Measurements from ENCODE around the gene CCDC144A.
"Not testable (repeated sequence)": the region's sequence is repeated elsewhere in the genome, so short reads cannot be mapped to it uniquely, and the experiment has no call there.

Gene CCDC144A

DNA sequence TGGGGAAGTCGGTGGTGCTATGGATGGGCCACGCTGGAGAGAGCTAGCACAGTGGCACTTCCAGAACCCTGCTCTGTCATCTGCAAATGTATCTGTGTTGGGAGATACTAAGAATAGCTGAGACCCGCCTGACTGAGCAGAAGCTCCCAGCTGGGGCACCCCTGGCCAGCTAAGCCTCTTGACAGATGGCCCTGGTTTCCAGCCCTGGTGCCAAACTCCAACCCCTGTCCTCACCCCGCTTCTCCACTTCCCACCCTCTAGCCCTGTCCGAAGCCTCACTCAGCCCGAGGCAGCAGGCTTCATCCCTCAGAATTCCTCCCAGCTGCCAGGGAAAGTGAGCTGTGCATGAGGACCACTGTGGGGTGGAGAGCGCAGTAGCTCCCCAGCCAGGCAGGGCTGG lies 124.4 kb downstream of the CCDC144A start:
- no peaks in the 10 kb centered on the region for H3F3A ChIP-seq (ENCODE audit: insufficient read depth, low read length)
- H3K36me3 ChIP-seq (replicated peaks; ENCODE audit: insufficient read depth, low read length) = no peaks in the 10 kb centered on the region
- no peak overlapping the region for H3K4me2 ChIP-seq (ENCODE audit: low read depth, low read length)
- H3K27ac ChIP-seq (ENCODE audit: low read length) = no peak overlapping the region
- no peaks in the 10 kb centered on the region for H4K20me1 ChIP-seq (ENCODE audit: insufficient read depth, low read length)
- no peak overlapping the region for H2AFZ ChIP-seq (ENCODE audit: low read length)
- H3K4me3 ChIP-seq (ENCODE audit: low read length) = no peak overlapping the region
- TF ChIP-seq EZH2phosphoT487 (IDR thresholded peaks at IDR 0.05; ENCODE audit: low read length) (no peak), EZH2 (optimal IDR thresholded peaks at IDR 0.05; ENCODE audit: low read depth, low read length) (no peak)
- TF ChIP-seq, protein P1, sequence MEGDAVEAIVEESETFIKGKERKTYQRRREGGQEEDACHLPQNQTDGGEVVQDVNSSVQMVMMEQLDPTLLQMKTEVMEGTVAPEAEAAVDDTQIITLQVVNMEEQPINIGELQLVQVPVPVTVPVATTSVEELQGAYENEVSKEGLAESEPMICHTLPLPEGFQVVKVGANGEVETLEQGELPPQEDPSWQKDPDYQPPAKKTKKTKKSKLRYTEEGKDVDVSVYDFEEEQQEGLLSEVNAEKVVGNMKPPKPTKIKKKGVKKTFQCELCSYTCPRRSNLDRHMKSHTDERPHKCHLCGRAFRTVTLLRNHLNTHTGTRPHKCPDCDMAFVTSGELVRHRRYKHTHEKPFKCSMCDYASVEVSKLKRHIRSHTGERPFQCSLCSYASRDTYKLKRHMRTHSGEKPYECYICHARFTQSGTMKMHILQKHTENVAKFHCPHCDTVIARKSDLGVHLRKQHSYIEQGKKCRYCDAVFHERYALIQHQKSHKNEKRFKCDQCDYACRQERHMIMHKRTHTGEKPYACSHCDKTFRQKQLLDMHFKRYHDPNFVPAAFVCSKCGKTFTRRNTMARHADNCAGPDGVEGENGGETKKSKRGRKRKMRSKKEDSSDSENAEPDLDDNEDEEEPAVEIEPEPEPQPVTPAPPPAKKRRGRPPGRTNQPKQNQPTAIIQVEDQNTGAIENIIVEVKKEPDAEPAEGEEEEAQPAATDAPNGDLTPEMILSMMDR (IDR thresholded peaks at IDR 0.05; ENCODE audit: low read length) = no peak
- no peaks in the 10 kb centered on the region for H3K4me1 ChIP-seq (ENCODE audit: low read length)
- no peak overlapping the region for H3K9ac ChIP-seq (ENCODE audit: low read length)
- no peaks in the 10 kb centered on the region for H3K9me3 ChIP-seq (replicated peaks; ENCODE audit: insufficient read depth, low read length)
- no peaks in the 10 kb centered on the region for H3K9me2 ChIP-seq (replicated peaks; ENCODE audit: insufficient read depth, low read length)
- no peaks in the 10 kb centered on the region for H3K27me3 ChIP-seq (replicated peaks; ENCODE audit: insufficient read depth, low read length)
- H3K79me2 ChIP-seq (ENCODE audit: low read length) = no peaks in the 10 kb centered on the region
- DNase-seq = no peak

DNA sequence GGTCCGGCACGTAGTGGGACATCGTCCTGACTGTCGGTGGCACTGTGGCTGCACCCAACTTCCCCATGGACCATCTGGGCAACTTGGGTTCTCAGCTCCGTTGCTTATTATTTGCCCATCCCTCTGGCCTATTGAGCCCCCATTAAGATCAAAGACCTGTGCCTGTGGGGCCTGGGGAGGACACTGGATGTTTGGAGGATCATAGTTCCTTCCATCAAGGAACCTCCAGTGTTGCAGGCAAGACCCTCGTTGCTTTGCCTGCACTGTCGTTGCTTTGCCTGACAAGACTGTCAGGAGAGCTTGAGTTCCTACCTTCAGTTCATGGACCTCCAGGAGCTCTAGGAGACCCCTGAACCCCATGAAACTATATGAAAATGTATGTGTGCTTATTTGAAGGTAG lies 127.2 kb downstream of the CCDC144A start:
- no peaks in the 10 kb centered on the region for H3K36me3 ChIP-seq (replicated peaks; ENCODE audit: insufficient read depth, low read length)
- no peaks in the 10 kb centered on the region for H3K9me2 ChIP-seq (replicated peaks; ENCODE audit: insufficient read depth, low read length)
- no peaks in the 10 kb centered on the region for H3K4me1 ChIP-seq (ENCODE audit: low read length)
- no peak overlapping the region for H3K4me2 ChIP-seq (ENCODE audit: low read depth, low read length)
- no peaks in the 10 kb centered on the region for H3K79me2 ChIP-seq (ENCODE audit: low read length)
- no peak overlapping the region for H2AFZ ChIP-seq (ENCODE audit: low read length)
- no peak overlapping the region for H3K4me3 ChIP-seq (ENCODE audit: low read length)
- H3K27me3 ChIP-seq (replicated peaks; ENCODE audit: insufficient read depth, low read length) = no peaks in the 10 kb centered on the region
- H3K9me3 ChIP-seq (replicated peaks; ENCODE audit: insufficient read depth, low read length) = no peaks in the 10 kb centered on the region
- H3K27ac ChIP-seq (ENCODE audit: low read length) = no peak overlapping the region
- H4K20me1 ChIP-seq (ENCODE audit: insufficient read depth, low read length) = no peaks in the 10 kb centered on the region
- DNase-seq = no peak
- no peak overlapping the region for H3K9ac ChIP-seq (ENCODE audit: low read length)
- TF ChIP-seq, protein P1 (IDR thresholded peaks at IDR 0.05; ENCODE audit: low read length) = no peak
- TF ChIP-seq EZH2 (optimal IDR thresholded peaks at IDR 0.05; ENCODE audit: low read depth, low read length) (no peak), EZH2phosphoT487 (IDR thresholded peaks at IDR 0.05; ENCODE audit: low read length) (no peak)
- H3F3A ChIP-seq (ENCODE audit: insufficient read depth, low read length) = no peaks in the 10 kb centered on the region

DNA sequence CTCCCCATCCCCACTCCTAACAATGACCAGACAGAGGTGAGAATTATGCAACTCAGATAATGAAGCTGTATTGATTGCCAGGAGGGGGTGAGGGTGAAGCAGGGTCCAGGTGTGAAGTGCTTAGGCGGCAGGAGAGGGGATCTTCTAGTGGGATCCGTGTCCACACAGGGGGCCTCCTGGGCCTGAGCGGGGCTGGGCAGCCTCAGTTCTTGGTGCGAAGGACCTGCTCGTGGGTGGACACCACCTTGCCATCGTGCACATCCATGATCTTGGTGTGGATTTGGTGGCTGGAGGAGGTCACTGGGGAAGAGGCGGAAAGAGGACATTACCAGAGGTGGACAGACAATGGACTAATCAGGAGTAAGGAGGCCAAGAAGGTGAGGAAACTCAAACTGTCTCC lies 127.9 kb downstream of the CCDC144A start:
- not testable (repeated sequence) for H3F3A ChIP-seq (ENCODE audit: insufficient read depth, low read length); H3K4me3 ChIP-seq (ENCODE audit: low read length); H3K9ac ChIP-seq (ENCODE audit: low read length); DNase-seq; H3K4me2 ChIP-seq (ENCODE audit: low read depth, low read length); H4K20me1 ChIP-seq (ENCODE audit: insufficient read depth, low read length); H3K9me3 ChIP-seq (replicated peaks; ENCODE audit: insufficient read depth, low read length); H3K79me2 ChIP-seq (ENCODE audit: low read length); H2AFZ ChIP-seq (ENCODE audit: low read length); H3K9me2 ChIP-seq (replicated peaks; ENCODE audit: insufficient read depth, low read length); H3K36me3 ChIP-seq (replicated peaks; ENCODE audit: insufficient read depth, low read length); H3K27ac ChIP-seq (ENCODE audit: low read length); H3K4me1 ChIP-seq (ENCODE audit: low read length); H3K27me3 ChIP-seq (replicated peaks; ENCODE audit: insufficient read depth, low read length)

DNA sequence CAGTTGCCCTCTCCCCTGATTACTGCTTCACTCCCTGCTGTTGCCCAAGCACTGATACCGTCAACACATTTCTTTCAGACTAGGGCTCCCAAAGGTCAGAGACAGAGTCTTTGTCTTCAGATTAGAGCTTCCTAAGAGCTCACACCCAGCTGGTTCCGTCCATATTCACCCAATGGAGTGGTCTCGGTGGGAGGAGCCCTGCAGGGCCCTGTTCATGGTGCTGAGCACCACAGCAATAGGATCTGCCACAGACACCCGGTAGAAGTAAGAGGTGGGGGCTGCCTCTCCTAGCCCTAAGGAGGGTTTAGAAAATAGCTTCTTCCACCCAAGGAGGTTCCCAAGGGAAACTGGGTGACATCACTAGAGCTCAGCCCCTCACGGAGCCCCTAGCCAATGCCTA lies 128.3 kb downstream of the CCDC144A start:
- H3K4me1 ChIP-seq (ENCODE audit: low read length) = no peaks in the 10 kb centered on the region
- H4K20me1 ChIP-seq (ENCODE audit: insufficient read depth, low read length) = no peaks in the 10 kb centered on the region
- H3K9ac ChIP-seq (ENCODE audit: low read length) = no peak overlapping the region
- no peaks in the 10 kb centered on the region for H3K9me3 ChIP-seq (replicated peaks; ENCODE audit: insufficient read depth, low read length)
- H3K79me2 ChIP-seq (ENCODE audit: low read length) = no peaks in the 10 kb centered on the region
- H3F3A ChIP-seq (ENCODE audit: insufficient read depth, low read length) = no peaks in the 10 kb centered on the region
- no peak overlapping the region for H3K4me3 ChIP-seq (ENCODE audit: low read length)
- no peak for TF ChIP-seq EZH2 (optimal IDR thresholded peaks at IDR 0.05; ENCODE audit: low read depth, low read length)
- no peak for TF ChIP-seq EZH2phosphoT487 (IDR thresholded peaks at IDR 0.05; ENCODE audit: low read length)
- TF ChIP-seq, protein P1 (IDR thresholded peaks at IDR 0.05; ENCODE audit: low read length) = no peak
- no peaks in the 10 kb centered on the region for H3K9me2 ChIP-seq (replicated peaks; ENCODE audit: insufficient read depth, low read length)
- DNase-seq = no peak
- no peak overlapping the region for H2AFZ ChIP-seq (ENCODE audit: low read length)
- H3K36me3 ChIP-seq (replicated peaks; ENCODE audit: insufficient read depth, low read length) = no peaks in the 10 kb centered on the region
- H3K4me2 ChIP-seq (ENCODE audit: low read depth, low read length) = no peak overlapping the region
- H3K27ac ChIP-seq (ENCODE audit: low read length) = no peak overlapping the region
- H3K27me3 ChIP-seq (replicated peaks; ENCODE audit: insufficient read depth, low read length) = no peaks in the 10 kb centered on the region

All from MM.1S (cell line).